ENCODE data around the gene NABP1. TPM values are rescaled to one million over a fixed set of nuclear protein-coding genes. Genes with fewer than 3 reads are reported as not detected.
A peak's percentile ranks its signal among the peaks of the same experiment; 100 is the strongest.

The NABP1 gene, protein sequence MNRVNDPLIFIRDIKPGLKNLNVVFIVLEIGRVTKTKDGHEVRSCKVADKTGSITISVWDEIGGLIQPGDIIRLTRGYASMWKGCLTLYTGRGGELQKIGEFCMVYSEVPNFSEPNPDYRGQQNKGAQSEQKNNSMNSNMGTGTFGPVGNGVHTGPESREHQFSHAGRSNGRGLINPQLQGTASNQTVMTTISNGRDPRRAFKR
- total RNA-seq (26.9 TPM), polyA plus RNA-seq (68.4 TPM)
- long read RNA-seq, donor 1 = 0 reads
- long read RNA-seq, donor 2, transcript NABP1-202 (7 exons, 3,002 nt) = minor isoform, 7 of 66 reads
- long read RNA-seq, donor 2, transcript NABP1-205 (6 exons, 1,878 nt) = major isoform, 17 of 66 reads
- long read RNA-seq, donor 2, partial matches to known transcripts = 31 of 66 reads
- long read RNA-seq, donor 2, other reads (novel, unspliced or antisense) = 10 of 66 reads
- long read RNA-seq, donor 3, transcript NABP1-205 (6 exons, 1,878 nt) = major isoform, 5 of 8 reads
- long read RNA-seq, donor 3, partial matches to known transcripts = 0 of 8 reads
- long read RNA-seq, donor 3, other reads (novel, unspliced or antisense) = 0 of 8 reads
- long read RNA-seq, donor 4, partial matches to known transcripts = 0 of 5 reads
- long read RNA-seq, donor 4, other reads (novel, unspliced or antisense) = 0 of 5 reads
- long read RNA-seq, donor 5, full-length matches to known transcripts = 7 of 13 reads
- long read RNA-seq, donor 5, partial matches to known transcripts = 0 of 13 reads
- long read RNA-seq, donor 5, other reads (novel, unspliced or antisense) = 6 of 13 reads
- long read RNA-seq, donor 6, partial matches to known transcripts = 0 of 15 reads
- long read RNA-seq, donor 6, other reads (novel, unspliced or antisense) = 7 of 15 reads
- long read RNA-seq, donor 7, full-length matches to known transcripts = 6 of 6 reads
- long read RNA-seq, donor 7, partial matches to known transcripts = 0 of 6 reads
- long read RNA-seq, donor 7, other reads (novel, unspliced or antisense) = 0 of 6 reads
- long read RNA-seq, donor 8, partial matches to known transcripts = 0 of 6 reads
- long read RNA-seq, donor 8, other reads (novel, unspliced or antisense) = 0 of 6 reads
- long read RNA-seq, donor 9, partial matches to known transcripts = 0 of 2 reads
- long read RNA-seq, donor 9, other reads (novel, unspliced or antisense) = 0 of 2 reads
- long read RNA-seq, donor 10, partial matches to known transcripts = 5 of 9 reads
- long read RNA-seq, donor 10, other reads (novel, unspliced or antisense) = 0 of 9 reads

DNA sequence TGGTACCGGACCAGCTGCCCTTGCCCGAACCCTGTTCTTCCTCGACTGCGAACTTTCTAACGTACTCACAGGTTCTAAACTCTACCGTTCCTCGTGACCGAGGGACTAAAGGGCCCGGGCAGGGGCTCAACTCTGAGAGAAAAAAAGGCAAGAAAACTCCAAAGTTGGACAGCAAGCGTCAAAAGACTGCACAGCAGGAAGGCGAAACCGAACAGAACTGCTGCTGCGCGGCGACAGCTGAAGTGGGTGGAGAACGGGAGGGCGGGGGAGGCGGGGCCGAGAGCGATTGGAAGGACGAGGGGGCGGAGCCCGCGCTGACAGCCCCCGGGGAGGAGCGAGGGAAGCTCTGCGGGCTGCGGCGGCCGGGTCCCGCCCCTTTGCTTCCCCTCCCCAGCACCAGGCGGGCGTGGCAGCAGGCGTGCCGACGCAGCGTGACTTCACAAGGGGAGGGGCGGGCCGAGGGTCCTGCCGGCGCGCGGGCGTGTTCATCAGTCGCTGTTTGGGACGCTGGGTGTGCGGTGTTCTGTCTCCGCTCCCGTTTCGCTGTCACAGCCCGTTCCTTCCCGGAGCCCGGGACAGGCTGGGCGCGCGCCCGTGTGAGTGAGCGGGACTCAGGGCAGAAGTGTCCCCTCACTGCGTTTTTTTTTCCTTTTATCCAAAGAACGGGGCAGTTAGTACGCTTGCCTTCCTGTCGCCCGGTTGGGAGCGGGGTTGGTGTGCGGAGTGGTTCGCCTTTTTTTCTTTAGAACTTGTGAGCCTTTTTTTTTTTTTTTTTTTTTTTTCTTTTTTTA lies at the start of gene NABP1:
Gene NABP1, plus strand, starts transcription at position 491 of the 791 bp plus-strand sequence. CDS start 479 bp downstream, outside the sequence.
- Histone ChIP-seq H3K9me3 (ENCODE audit: control insufficient read depth in 2 of 2, insufficient read depth in 1 of 2, low read length in 1 of 2) (peaks cover 0 to 8% of the 10 kb centered on the region in 2 donors), H3K4me1 (ENCODE audit: control insufficient read depth in 2 of 2, insufficient read depth in 2 of 2, low read length in 2 of 2) (peaks cover 18 to 24% of the 10 kb centered on the region in 2 donors), H3K36me3 (ENCODE audit: control insufficient read depth in 2 of 2, insufficient read depth in 2 of 2, low read length in 1 of 2) (peaks cover 3 to 4% of the 10 kb centered on the region in 2 donors), H3K27ac (ENCODE audit: low read depth in 1 of 2, low read length in 1 of 2) (peak within 1 kb of the TSS; percentile 98 to 100), H3K27me3 (ENCODE audit: control insufficient read depth in 2 of 2, insufficient read depth in 1 of 2, low read length in 1 of 2) (no peaks in the 10 kb centered on the region), H3K4me3 (ENCODE audit: low read length in 2 of 2) (peak within 1 kb of the TSS; percentile 81 to 82)
- peak; percentile 94 to 99 (median 96) for DNase-seq (ENCODE audit: low read depth in 6 of 9, low spot score in 9 of 9)
- WGBS = under 1% methylated on average over 66 of the region's 66 CpGs

DNA sequence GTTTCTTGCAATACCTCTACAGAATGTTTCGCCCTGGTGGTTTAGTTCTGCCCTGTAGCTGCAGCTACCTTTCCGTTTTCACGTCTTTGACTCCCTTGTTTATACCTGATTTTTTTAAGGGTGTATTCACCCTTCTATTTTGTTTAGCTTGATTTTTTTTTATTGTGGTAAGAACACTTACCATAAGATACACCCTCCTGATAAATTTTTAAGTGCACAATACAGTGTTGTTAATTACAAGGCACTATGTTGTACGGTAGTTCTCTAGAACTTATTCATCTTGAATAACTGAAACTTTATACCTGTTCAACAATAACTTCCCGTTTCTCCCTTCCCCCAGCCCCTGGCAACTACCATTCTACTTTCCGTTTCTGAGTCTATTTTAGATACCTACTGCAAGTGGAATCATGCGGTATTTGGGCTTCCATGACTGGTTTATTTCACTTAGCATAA lies 48.9 kb upstream of the NABP1 start:
- peaks cover 9 to 13% of the 10 kb centered on the region in 2 donors for H3K4me1 ChIP-seq (ENCODE audit: control insufficient read depth in 2 of 2, insufficient read depth in 2 of 2, low read length in 2 of 2)
- no peak overlapping the region for H3K4me3 ChIP-seq (ENCODE audit: low read length in 2 of 2)
- H3K36me3 ChIP-seq (ENCODE audit: control insufficient read depth in 2 of 2, insufficient read depth in 2 of 2, low read length in 1 of 2) = no peaks in the 10 kb centered on the region
- H3K9me3 ChIP-seq (ENCODE audit: control insufficient read depth in 2 of 2, insufficient read depth in 1 of 2, low read length in 1 of 2) = no peaks in the 10 kb centered on the region
- WGBS = 72% methylated on average over 7 of the region's 7 CpGs
- no peak overlapping the region for H3K27ac ChIP-seq (ENCODE audit: low read depth in 1 of 2, low read length in 1 of 2)
- no peak for DNase-seq (ENCODE audit: low read depth in 6 of 9, low spot score in 9 of 9)
- H3K27me3 ChIP-seq (ENCODE audit: control insufficient read depth in 2 of 2, insufficient read depth in 1 of 2, low read length in 1 of 2) = no peaks in the 10 kb centered on the region

DNA sequence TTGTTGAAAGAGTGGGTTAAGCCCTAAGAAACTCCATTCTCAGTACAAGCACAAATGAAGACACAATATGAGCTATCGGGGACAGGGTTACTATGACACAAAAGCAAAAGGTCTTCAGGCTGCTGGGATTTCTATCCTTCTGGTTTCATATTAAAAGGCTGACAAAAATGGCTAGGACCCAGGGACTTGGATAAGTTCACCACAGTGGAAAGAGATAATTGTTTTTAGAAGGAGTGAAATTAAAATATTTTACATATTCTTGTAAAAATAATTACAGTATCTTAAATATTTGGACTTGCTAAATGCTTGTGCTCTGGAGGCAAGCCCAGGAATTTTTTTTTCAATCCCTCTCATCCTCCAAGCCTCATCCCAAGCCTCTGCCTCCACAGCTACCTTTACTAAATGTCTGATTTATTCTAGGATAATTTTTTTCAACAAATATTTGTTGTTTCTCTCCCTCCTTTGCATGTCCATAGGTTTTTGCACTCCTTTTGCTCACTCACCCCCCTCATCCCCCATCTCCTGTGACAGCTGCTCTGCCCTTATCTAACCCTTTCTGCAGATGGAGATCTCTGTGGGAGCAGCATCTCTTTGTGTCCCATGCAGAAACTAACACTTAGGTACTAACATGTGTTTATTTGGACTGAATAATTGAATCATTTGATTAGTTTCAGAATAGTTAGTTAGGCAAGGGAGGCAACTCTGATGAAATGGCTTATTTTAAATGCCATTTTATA lies 47.8 kb upstream of the NABP1 start:
- no peak for DNase-seq (ENCODE audit: low read depth in 6 of 9, low spot score in 9 of 9)
- WGBS = 96% methylated on average over 1 of the region's 1 CpG
- Histone ChIP-seq H3K36me3 (ENCODE audit: control insufficient read depth in 2 of 2, insufficient read depth in 2 of 2, low read length in 1 of 2) (no peaks in the 10 kb centered on the region), H3K4me1 (ENCODE audit: control insufficient read depth in 2 of 2, insufficient read depth in 2 of 2, low read length in 2 of 2) (peaks cover under 1 to 3% of the 10 kb centered on the region in 2 donors), H3K9me3 (ENCODE audit: control insufficient read depth in 2 of 2, insufficient read depth in 1 of 2, low read length in 1 of 2) (no peaks in the 10 kb centered on the region), H3K4me3 (ENCODE audit: low read length in 2 of 2) (no peak overlapping the region), H3K27ac (ENCODE audit: low read depth in 1 of 2, low read length in 1 of 2) (no peak overlapping the region), H3K27me3 (ENCODE audit: control insufficient read depth in 2 of 2, insufficient read depth in 1 of 2, low read length in 1 of 2) (no peaks in the 10 kb centered on the region)

DNA sequence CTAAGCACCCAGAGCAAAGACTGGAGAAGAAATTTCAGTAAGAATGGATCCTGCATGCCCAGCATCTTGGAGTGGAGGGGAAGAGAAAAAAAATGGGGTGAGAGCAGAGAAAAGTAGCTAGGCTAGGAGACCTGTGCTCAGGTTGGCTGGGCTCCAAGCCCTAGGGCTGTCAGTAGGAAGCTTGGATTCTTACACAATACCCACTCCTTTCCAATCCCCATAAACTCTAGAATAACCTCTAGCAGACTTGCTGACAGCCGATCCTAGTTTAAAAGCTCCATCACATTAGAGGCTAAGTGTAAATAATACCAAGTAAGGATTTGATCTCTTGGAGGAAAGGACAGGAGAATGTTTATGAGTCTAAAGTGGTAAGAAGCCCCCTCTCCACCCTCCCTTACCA lies 46.2 kb upstream of the NABP1 start:
- H3K9me3 ChIP-seq (ENCODE audit: control insufficient read depth in 2 of 2, insufficient read depth in 1 of 2, low read length in 1 of 2) = no peaks in the 10 kb centered on the region
- no peak overlapping the region for H3K27ac ChIP-seq (ENCODE audit: low read depth in 1 of 2, low read length in 1 of 2)
- H3K27me3 ChIP-seq (ENCODE audit: control insufficient read depth in 2 of 2, insufficient read depth in 1 of 2, low read length in 1 of 2) = no peaks in the 10 kb centered on the region
- no peak for DNase-seq (ENCODE audit: low read depth in 6 of 9, low spot score in 9 of 9)
- H3K4me1 ChIP-seq (ENCODE audit: control insufficient read depth in 2 of 2, insufficient read depth in 2 of 2, low read length in 2 of 2) = no peaks in the 10 kb centered on the region
- no peaks in the 10 kb centered on the region for H3K36me3 ChIP-seq (ENCODE audit: control insufficient read depth in 2 of 2, insufficient read depth in 2 of 2, low read length in 1 of 2)
- H3K4me3 ChIP-seq (ENCODE audit: low read length in 2 of 2) = no peak overlapping the region
- 98% methylated on average over 1 of the region's 1 CpG for WGBS

DNA sequence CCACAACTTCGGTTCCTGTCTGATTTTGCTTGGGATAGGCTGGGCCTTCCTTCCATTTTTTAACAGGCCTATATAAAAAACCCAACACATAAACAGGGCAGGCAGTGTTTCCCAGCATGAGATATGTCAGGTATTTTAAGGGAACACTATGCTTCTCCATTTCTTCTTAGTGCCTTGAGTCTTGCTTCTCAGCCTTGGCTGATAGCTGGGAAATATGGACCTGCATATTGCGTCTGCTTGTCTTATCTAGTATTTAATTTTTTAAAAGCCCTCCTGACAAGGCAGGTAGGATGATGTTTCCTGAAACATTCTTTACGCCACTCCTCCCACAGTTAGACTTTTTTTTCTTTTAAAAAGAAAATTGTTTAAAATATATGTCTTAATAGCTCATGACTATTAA lies 45.5 kb upstream of the NABP1 start:
- Histone ChIP-seq H3K4me1 (ENCODE audit: control insufficient read depth in 2 of 2, insufficient read depth in 2 of 2, low read length in 2 of 2) (peaks cover 0 to 5% of the 10 kb centered on the region in 2 donors), H3K36me3 (ENCODE audit: control insufficient read depth in 2 of 2, insufficient read depth in 2 of 2, low read length in 1 of 2) (no peaks in the 10 kb centered on the region), H3K4me3 (ENCODE audit: low read length in 2 of 2) (no peak overlapping the region), H3K27me3 (ENCODE audit: control insufficient read depth in 2 of 2, insufficient read depth in 1 of 2, low read length in 1 of 2) (no peaks in the 10 kb centered on the region), H3K9me3 (ENCODE audit: control insufficient read depth in 2 of 2, insufficient read depth in 1 of 2, low read length in 1 of 2) (no peaks in the 10 kb centered on the region), H3K27ac (ENCODE audit: low read depth in 1 of 2, low read length in 1 of 2) (no peak overlapping the region)
- WGBS = 98% methylated on average over 3 of the region's 3 CpGs
- DNase-seq (ENCODE audit: low read depth in 6 of 9, low spot score in 9 of 9) = no peak

DNA sequence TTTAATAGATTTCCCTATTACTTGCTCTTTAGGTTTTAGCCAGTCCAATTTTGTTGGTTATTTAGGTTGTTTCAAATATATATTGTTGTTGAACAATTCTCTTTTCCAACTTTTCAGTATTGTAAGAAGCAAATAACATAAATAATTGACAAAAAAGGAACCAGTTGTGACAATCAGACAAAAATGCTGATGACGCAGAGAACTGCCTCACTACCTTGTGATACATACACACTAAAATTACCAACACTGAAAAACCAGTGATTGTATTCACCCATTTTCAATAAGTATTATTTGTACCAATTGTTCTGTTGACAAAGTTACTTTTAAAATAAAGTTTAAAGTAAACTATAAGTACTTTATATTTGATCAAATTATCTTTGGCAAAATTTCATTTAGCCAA lies 43.1 kb upstream of the NABP1 start:
- Histone ChIP-seq H3K4me3 (ENCODE audit: low read length in 2 of 2) (no peak overlapping the region), H3K27me3 (ENCODE audit: control insufficient read depth in 2 of 2, insufficient read depth in 1 of 2, low read length in 1 of 2) (no peaks in the 10 kb centered on the region), H3K27ac (ENCODE audit: low read depth in 1 of 2, low read length in 1 of 2) (no peak overlapping the region), H3K9me3 (ENCODE audit: control insufficient read depth in 2 of 2, insufficient read depth in 1 of 2, low read length in 1 of 2) (no peaks in the 10 kb centered on the region), H3K4me1 (ENCODE audit: control insufficient read depth in 2 of 2, insufficient read depth in 2 of 2, low read length in 2 of 2) (peaks cover 0 to 16% of the 10 kb centered on the region in 2 donors), H3K36me3 (ENCODE audit: control insufficient read depth in 2 of 2, insufficient read depth in 2 of 2, low read length in 1 of 2) (no peaks in the 10 kb centered on the region)
- no peak for DNase-seq (ENCODE audit: low read depth in 6 of 9, low spot score in 9 of 9)
- WGBS = 97% methylated on average over 1 of the region's 1 CpG

DNA sequence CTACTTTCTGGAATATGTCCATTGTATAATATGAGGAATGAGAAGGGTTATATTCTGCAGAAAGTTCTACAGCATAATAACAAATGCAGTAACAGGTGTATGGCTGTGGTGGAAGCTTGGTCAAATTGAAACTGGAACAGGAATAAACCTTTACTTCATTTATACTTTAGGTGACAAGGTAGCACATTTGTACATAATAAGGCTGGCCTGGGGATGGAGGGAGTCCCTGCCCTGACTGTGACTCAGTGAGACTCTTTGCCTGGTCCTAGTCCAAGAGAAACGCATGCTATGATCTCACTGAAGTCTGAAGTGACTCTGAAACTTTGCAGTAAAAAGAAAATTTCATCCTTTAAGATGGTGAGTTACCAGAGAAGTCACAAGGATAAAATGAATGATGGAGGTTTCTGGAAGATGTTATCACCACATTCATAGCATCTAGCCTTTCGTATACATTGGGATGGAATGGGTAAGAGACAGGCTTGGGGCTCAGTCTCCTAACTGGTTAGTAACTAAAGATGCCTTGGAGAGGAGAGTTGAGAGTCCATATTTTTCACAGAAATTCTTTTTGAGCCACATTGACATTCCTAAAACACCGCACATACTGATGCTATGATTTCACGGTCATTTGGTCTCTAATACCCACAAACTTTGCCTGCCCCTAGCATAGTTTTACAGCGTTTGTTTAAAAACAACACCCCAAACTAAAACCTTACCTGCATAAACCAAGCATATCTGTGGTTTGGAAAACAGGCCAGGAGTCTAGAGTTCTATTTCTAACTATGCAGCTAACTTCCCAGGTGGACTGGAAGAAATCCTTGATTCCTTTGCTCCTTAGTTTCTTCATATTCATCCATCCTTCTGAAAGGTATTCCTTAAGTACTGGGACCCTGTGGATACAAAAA lies 42.4 kb upstream of the NABP1 start:
- 94% methylated on average over 5 of the region's 5 CpGs for WGBS
- Histone ChIP-seq H3K27ac (ENCODE audit: low read depth in 1 of 2, low read length in 1 of 2) (no peak overlapping the region), H3K4me3 (ENCODE audit: low read length in 2 of 2) (no peak overlapping the region), H3K36me3 (ENCODE audit: control insufficient read depth in 2 of 2, insufficient read depth in 2 of 2, low read length in 1 of 2) (no peaks in the 10 kb centered on the region), H3K4me1 (ENCODE audit: control insufficient read depth in 2 of 2, insufficient read depth in 2 of 2, low read length in 2 of 2) (peaks cover 0 to 20% of the 10 kb centered on the region in 2 donors), H3K27me3 (ENCODE audit: control insufficient read depth in 2 of 2, insufficient read depth in 1 of 2, low read length in 1 of 2) (no peaks in the 10 kb centered on the region), H3K9me3 (ENCODE audit: control insufficient read depth in 2 of 2, insufficient read depth in 1 of 2, low read length in 1 of 2) (no peaks in the 10 kb centered on the region)
- DNase-seq (ENCODE audit: low read depth in 6 of 9, low spot score in 9 of 9) = no peak

Data from thymus (tissue), 14 donors.